COLO829 (cell line): Measurements from ENCODE around the gene KRT1.

Source experiments
- DNase-seq: peaks from one replicate; pipeline ENCODE4 v3.0.0; 2012; ENCODE audit warnings: low spot score

The KRT1 gene

DNA sequence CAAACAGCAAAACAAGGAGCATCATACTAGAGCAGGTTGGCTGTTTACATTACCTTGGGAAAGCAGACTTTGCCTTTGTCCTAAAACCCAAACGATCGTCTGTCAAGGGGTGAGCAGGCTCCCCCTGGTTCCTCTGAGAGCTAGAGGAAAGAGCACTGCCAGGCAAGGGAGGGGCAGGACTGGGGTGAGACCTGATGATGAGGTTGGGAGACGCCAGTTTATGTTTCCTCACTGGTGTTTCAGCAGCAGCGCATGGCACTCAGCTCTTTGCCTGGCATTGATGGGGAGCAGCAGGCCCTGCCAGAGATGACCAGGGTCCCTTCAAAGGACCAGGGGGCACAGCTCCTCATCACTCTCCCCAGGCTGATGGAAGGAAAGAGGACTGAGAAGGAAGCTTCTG lies 20.3 kb downstream of the KRT1 start:
- DNase-seq, result no peak

DNA sequence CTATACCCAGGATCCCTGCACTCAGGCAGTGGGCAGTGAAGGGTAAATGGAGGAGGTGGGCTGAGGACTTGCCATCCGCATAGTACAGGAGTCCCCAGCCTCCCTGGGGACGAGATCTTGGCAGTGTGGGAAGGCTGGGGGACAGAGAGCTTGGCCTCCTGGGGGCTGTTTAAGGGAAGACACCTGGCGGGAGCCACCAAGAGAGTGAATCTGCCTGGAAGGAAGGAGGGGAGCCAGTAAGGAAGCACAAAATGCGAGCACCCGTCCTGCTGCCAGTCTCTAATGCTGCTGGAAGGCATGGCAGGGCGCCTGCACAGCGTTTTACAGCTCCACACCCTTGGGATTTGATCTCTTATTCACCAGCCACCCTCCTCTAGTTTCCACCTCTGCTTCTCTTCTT lies 20.8 kb downstream of the KRT1 start:
- DNase-seq, result no peak

DNA sequence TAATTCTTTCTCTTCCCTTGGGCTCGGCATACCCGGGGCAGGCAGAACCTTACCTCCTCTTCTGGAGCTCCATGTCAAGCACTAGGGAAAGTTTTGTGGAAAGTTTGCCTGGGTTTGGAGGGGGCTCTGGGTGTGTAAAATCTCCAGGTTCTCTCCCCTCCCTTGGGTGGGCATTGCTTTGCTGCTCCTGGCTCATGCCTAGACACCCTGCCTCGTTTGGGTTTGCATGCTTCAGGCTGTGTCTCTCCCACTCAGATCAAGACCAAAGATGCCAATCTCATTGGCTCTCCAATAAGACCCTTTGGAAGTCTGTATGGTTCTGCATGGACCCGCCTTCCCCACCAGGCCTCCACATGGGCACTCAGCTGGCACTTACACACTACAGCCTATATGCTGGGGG lies 22.0 kb downstream of the KRT1 start:
- DNase-seq, result no peak

DNA sequence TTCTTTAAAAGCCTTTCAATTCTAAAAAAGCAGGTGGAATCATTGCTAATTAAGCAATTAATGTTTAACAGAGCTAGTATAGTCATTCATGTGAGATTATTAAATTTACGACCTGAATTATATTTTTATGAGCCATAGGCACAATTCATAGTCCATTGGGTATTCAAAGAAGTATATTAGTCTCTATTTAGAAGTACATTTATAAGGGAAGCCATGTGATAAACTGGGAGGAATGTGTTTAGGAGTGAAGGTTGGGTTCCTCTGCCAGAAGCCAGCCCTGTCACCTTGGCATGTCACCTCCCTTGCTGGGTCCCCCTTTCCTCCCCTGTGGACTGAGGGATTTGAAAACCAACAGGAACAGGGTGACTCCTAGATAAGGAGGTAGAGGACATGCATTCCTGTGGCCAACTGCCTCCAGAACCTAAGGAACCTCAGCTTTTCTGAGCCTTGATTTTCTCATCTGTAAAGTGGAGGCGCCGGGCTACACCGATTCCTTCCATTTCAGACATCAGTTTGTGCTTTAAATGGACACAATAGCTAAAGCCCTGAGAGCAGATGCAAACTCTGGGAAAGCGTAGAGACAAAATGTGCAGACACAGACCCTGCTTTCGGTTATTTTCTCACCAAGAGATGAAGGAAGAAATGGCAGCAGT lies 22.8 kb downstream of the KRT1 start:
- DNase-seq, result no peak

DNA sequence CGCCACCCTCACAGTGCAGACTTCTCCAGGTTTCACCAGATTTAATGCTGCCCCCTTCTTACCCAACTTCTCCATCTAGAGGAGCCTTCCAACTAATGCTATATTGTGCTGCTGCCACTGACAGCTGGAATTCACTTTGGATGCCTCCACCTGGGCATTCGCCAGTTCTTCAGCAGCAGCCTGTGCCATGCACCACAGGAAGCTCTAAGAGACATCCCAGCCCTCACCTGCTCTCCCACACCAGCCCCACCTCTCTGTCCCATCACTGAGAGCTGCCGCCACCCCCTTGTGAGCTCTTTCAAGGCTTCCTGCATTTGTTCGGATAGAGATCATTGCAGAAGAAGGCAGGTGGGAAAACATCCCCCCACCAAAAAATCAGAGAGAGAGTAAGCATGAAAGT lies 23.6 kb downstream of the KRT1 start:
- DNase-seq, result no peak

DNA sequence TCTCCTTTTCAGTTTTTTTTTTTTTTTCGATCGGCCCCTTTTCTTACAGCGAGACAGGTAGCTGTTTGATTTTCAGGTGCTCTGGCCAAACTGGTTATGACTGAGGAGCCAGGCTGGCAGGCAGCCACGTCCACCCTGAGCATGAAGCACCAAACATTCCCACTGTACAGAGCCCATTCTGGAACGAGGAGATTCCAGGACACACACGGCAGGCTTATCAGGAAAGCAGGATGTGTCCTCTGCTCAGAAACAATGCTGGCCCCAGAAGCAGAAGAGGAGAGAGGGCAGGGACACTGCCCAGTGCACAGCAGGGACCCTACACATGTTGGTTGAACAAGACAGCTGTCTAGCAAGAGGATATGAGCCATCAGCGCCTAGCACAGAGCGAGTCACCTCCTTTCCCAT lies 24.5 kb downstream of the KRT1 start:
- no peak for DNase-seq

DNA sequence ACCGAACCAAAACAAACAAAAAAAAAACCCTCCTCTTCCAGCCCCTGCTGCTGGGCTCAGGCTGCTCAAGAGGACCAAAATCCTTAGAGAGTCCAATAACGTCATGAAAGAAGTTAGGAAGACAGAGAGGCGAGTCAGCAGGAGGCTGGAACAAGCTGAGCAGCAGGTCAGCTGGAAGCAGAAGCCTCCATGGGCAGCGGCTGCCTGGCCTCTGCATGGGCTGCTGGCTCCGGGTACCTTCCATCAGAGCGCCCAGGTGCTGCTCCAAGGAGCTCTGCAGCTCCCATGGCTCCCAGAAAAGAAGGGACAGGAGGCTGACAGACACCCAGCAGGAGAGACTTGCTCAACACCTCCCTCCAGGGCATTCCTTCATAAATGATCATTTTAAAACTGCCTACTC lies 25.0 kb downstream of the KRT1 start:
- no peak for DNase-seq

DNA sequence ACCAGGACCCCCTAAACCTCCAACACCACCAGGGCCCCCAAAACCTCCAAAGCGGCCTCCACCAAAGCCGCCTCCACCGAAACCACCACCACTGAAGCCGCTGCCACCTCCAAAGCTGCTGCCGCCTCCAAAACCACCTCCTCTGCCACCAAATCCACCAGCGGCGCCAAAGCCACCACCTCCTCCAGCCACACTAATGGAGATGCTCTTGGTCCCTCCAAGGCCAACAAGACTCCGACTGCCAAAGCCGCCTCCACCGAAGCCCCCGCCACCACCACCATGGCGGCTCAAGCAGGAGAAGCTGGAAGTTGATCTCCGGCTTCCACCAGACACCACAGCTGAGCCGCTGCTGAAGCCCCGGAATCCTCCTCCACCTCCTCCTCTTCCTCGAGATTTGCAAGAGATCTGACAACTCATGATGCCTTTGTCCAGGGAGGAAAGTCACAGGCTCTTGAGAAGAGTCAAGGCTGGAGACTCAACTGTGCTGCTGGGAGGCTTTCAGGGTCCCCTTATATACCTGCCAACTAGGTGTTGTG lies 28.4 kb downstream of the KRT1 start, which contains the start of gene KRT2:
Gene KRT2, minus strand, starts transcription at position 486 of the 536 bp plus-strand sequence. Its CDS starts 69 bp downstream, at position 417.
- DNase-seq, result no peak

DNA sequence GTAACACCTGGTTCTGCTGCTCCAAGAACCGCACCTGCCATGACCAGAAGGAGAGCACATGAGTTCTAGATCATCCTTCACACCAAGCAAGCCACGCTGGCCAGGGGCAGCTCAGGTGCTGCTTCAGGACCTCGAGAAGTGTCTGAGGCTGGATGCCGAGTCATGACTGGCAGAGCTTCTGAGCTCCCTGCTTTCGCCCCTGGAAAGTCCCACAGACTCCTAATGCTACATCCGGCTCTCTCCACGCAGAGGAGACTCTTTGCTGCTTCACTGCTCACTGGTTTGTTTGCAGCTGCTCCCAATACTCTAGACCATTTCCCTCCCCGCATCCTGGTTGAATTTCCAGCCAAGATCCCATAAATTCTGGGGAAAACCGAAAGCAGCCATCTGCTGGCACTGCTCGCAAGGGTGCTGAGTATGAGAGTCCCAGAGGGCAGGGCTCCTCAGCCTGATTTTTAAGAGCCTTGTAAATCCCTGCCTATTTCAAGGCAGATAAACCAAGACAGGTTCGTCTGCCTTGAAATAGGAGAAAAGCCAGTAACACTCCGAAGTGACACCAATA lies 29.6 kb downstream of the KRT1 start:
- DNase-seq, result no peak

DNA sequence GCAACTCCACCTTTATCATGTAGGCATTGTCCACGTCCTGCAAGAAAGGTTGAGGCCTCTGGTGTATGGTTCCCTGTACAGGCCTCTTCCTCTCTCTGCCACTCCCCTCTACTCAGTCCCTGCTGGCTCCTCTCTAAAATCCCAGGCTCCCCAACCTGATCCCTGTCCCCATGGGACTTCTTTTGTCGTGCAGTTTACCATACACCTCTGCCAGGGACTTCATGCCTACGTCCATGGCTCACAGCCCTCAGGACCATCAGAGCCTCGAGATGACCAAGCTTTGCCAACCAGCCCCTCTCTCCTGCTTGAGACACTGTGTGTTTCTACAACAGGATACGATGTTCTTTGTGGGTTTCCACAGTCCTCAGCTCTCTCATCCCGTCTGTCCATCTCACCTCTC lies 31.1 kb downstream of the KRT1 start:
- DNase-seq, result no peak

DNA sequence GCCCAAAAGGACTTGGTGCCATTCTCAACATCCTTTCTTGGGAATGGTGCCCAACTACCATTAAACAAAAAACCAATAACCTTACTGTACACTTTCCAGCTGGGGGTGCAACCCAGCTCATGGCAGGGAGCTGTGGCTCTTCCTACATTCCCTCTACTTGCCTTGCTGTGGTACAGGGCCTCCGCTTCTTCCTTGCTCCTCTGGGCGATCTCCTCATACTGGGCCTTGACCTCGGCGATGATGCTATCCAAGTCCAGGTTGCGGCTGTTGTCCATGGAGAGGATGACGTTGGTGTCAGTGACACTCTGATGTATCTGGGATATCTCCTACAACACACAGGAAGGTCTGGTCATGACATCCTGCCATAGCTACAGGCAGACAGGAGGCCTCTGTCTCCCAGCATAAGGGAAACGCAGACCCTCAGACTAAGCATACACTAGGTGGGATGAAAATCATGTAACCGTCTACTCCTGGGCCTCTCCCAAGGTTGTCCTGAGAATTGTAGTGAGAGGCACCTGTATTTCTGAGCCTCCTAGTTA lies 32.1 kb downstream of the KRT1 start:
- no peak for DNase-seq

DNA sequence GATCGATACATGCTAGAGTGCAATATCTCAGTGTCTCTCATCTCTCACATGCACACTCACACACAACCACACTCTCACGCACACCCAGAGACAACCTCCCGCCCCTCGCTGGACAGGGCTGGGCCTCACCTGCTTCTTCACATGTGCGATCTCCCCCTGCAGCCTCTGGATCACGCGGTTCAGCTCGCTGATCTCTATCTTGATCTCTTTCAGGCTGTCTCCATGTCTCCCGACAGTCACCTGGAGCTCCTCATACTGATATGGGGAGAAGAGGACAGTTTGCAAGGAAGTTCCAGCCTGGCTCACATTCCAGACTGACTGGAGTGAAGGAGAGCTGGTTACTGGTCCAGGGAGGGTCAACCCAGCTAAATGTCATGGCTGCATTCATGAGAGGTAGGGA lies 32.6 kb downstream of the KRT1 start:
- no peak for DNase-seq

DNA sequence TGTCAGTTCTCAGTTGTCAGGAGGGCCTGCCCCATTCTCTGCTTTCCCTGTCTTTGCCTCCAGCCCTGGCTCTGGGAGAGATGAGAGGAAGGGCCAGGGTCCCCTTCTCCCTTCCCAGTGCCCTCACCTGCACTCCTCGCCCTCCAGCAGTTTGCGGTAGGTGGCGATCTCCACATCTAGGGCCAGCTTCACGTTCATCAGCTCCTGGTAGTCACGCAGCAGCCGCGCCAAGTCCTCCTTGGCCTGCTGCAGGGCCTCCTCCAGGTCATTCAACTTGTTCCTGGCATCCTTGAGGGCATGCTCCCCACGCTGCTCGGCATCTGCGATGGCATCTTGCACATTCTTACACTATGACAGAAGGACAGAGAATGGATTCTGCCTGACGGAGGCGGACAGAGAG lies 33.6 kb downstream of the KRT1 start:
- DNase-seq, result no peak

DNA sequence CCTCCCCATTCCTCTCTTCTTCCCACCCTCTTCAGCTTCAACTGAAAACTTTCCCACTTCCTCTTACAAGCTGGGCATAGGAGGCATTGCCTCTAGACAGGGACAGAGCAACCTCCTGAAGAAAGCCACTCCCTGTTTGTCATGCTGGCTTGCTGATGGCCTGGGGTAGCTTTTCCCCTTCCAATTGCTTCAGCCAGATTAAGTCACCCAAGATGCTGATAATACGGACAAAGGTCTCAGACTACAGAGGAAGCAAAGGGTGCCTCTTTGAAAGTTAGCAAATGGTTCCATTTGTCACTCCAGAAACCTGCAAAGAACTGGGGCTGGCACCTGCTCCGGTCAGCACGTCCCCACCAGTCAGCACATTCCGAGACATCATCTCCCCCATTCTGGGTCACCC lies 34.2 kb downstream of the KRT1 start:
- DNase-seq, result no peak

DNA sequence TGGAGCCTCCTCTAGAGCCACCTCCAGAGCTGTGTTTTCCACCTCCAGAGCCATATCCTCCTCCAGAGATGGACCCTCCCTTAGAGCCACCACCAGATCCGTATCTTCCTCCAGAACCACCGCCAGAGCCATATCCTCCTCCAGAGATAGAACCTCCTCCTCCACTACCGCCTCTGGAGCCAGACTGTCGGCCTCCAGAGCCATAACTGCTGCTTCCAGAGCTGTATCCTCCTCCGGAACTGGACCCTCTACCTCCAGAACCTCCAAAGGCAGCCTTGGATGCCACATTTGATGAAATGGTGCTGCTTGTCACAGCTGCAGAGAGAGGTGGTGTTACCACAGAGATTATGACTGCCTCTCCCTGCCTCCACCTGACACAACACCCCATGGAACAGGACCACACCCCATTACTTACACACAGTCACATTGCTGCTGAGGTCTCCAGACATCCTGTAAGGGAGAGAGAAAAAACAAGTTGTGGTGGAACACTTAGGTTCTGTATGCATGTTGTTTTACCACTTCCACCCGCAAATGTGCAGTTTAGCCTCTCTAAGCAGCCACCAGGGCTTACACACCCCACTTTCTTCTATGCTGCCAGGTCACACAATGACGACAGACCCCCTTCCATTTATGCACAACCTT lies 35.0 kb downstream of the KRT1 start:
- DNase-seq, result no peak

DNA sequence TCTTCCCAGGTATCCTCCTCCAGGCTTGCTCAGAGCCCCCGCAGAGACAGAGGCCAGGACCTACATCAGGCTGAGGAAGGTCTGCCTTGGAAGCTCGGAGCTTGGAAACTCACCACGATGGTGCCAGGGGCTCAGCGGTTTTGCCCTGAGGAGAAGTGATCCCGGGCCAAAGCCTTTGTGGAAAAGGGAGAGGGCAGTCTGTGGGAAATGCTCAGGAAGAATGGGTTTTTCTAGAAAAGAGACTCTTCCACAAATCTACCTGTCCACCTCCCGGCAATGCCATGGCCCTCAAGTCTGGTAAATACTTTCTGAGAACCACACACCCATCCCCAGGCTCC lies 36.2 kb downstream of the KRT1 start:
- DNase-seq, result no peak

DNA sequence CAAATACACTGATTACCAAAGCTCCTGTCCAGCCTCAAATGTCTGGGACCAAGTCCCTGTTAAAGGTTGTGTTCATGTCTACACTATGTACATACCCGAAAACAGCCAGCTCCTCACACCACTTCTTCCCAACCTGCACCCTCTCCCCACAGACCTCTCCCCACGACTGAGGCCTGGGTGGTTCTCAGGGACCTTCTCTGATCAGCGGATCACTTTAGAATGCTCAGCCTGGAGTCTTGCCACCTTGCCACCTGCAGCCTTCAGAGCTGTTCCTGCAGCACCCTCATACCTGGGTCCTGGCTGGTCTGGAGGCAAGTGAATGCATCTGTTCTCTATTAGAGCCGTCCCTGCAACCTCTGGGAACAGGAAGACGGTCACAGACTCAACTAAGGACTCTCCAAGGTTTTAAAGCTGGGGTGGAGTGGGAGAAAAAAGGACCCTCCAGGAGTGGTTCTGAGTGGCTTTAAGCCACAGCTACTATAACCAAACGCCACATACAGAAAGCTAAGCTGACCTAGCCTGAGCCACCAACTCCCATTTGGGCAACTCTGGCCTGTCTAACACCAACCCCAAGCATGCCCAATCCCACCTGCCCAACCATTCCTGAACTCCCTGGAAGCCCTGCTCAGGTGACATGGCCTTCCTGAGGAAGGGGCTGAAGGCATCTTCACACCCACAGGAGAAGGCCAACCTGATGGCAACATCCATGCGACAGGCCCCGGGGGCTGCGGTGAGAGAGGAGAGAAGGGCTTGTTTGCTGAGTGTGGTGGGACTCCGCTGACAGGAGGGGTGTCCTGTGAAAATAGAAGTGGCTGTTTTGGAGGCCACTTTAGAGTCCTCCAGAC lies 36.8 kb downstream of the KRT1 start:
- DNase-seq, result no peak

DNA sequence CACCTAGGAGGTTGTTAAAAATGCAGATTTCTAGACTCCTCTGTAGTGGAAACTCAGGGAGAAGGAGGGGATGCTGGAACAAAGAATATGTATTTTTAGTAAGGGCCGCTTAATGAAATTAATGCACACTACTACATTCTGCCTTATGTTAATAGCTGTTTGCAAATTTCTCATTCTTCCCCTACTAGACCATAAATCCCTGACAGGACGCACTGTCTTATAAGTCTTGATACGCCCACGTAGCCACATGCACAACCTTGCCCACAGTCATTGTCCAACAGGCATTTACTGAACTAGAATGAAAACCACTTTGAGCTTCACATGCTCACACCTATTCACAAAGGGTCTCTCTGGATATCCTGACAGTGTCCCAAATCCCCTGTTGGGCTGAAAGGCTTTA lies 38.7 kb downstream of the KRT1 start:
- DNase-seq, result no peak

DNA sequence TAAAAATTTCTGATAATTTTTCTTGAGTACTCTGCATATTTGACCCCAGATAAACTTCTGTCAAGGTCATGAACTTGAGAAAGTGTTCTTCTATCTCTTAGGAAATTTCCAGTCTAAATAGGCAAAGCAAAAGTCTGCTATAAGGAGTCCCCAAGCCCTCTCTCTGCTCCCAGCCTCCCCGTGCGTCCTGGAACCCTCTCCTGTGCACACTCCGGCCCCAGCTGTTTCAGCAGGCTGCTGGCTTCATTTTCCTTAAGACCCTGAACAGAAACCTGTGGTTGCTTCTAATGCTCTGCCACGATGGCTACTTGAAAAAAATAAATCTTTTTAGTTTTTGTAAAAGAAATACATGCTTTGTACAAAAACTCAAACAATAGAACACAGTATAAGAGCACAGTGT lies 42.9 kb downstream of the KRT1 start:
- DNase-seq, result no peak

DNA sequence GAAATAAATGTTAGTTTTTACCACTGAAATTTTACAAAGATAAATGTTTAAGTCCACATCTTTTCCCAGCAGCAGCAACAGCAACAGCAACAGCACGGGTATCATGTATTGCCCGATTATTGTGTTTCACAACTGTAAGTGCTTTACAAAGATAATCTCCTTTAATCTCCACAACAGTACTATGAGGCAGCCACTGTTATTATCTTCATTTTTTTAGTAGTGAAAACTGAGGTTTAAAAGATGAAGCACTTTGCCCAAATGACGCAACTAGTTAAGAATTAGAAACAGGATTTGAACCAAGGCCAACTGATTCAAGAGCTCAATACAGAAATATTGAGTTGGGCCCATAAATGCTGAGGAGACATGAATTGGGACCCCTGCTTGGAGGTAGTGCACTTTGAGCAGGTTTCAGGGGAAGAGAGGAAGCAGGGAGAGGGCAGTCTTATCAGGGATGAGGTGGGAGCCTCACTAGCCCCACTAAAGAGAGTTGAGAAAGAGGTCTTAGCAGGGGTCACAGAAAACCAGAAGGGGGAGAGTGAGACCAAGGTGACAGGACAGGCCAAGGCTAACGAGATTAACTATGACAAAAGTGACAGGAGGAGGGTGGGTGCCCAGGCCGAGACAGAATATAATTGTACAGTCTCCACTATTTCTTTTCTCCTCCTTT lies 43.5 kb downstream of the KRT1 start:
- no peak for DNase-seq

DNA sequence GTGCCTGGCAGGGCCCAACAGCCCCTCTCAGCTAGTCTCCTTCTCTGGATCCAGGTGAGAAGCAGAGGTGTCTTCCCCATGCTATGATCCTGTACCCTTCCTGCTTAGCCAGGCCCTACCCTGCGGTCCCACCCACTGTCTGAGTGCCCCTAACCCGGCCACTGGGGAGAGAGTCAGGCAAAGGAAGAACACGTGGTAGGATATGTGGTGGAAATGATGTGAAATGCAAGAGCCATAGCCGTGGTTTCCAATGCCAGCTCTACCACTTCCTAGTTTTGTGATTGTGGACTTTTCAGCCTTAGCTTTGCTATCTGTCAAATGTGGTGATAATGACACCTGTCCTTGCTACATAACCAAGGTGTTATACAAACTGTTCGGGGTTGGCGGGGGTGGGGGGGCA lies 44.0 kb downstream of the KRT1 start:
- DNase-seq, result no peak
